HepG2 (cell line): Measurements from ENCODE around the gene ANKRD13C. TPM values are rescaled to one million over a fixed set of nuclear protein-coding genes. Genes with fewer than 3 reads are reported as not detected.

Experiments used
- EEA1 ChIP-seq: sonication (generic); formaldehyde crosslinking; IDR thresholded peaks from 2 replicates; pipeline ENCODE4 v1.5.1; 2020; ENCODE audit warnings: mild to moderate bottlenecking, missing genetic modification reagents, borderline replicate concordance
- HHEX ChIP-seq: IDR thresholded peaks from 2 replicates; pipeline ENCODE4 v1.6.1; 2016; ENCODE audit warnings: control low read depth
- MYNN ChIP-seq: sonication (generic); formaldehyde crosslinking; IDR thresholded peaks from 2 replicates; pipeline ENCODE4 v1.4.0; 2020; ENCODE audit warnings: mild to moderate bottlenecking, low read depth, missing genetic modification reagents
- PPARG ChIP-seq: conservative IDR thresholded peaks from 2 replicates; pipeline ENCODE4 v1.6.1; 2016; ENCODE audit warnings: missing biosample characterization, missing genetic modification reagents
- PRDM4 ChIP-seq: sonication (generic); formaldehyde crosslinking; IDR thresholded peaks from 2 replicates; pipeline ENCODE4 v1.9.0; 2021; ENCODE audit warnings: missing genetic modification reagents, borderline replicate concordance
- RAD21 ChIP-seq: fragments of 450-650 bp; formaldehyde crosslinking; IDR thresholded peaks from 2 replicates; pipeline ENCODE4 v1.5.0; 2020; ENCODE audit warnings: mild to moderate bottlenecking
- SNAPC4 ChIP-seq: sonication (generic); formaldehyde crosslinking; IDR thresholded peaks from 2 replicates; pipeline ENCODE4 v1.4.0; 2020; ENCODE audit warnings: mild to moderate bottlenecking, missing genetic modification reagents
- SRF ChIP-seq: IDR thresholded peaks from 2 replicates; pipeline ENCODE4 v1.6.1; 2011; ENCODE audit warnings: mild to moderate bottlenecking, low read depth, low read length, moderate library complexity
- TAF1 ChIP-seq: sonication (generic); formaldehyde crosslinking; IDR thresholded peaks from 2 replicates; pipeline ENCODE4 v1.4.0; 2020; ENCODE audit warnings: missing genetic modification reagents
- YY1 ChIP-seq: IDR thresholded peaks from 2 replicates; pipeline ENCODE4 v1.6.1; 2011; ENCODE audit warnings: low read length, low read depth, moderate library complexity, mild to moderate bottlenecking; ENCODE audit not compliant: insufficient read depth, insufficient replicate concordance
- ZMYM2 ChIP-seq: sonication (generic); formaldehyde crosslinking; IDR thresholded peaks from 2 replicates; pipeline ENCODE4 v1.8.0; 2022; ENCODE audit warnings: mild to moderate bottlenecking, missing genetic modification reagents
- ZNF142 ChIP-seq: sonication (generic); formaldehyde crosslinking; IDR thresholded peaks from 2 replicates; pipeline ENCODE4 v1.4.0; 2020; ENCODE audit warnings: missing genetic modification reagents
- ZNF607 ChIP-seq: sonication (generic); formaldehyde crosslinking; IDR thresholded peaks from 2 replicates; pipeline ENCODE4 v1.5.1; 2020; ENCODE audit warnings: missing genetic modification reagents, mild to moderate bottlenecking, borderline replicate concordance
- polyA plus RNA-seq, 8 experiments: library from polyadenylated mRNA; depleted of rRNA in 3 of 8; stranded (reverse) in 7 of 8; unstranded in 1 of 8; fragments of >200 nt; fragmentation: Illumina TruSeq in 4 of 8; extraction: Trizol in 4 of 8; gene quantifications; 2 replicates each; pipeline versions ENCODE4 v1.2.1 to v1.2.3, GENCODE V29; 2011 to 2016; ENCODE audit warnings: low read depth in 4 of 8, missing spikeins in 1 of 8, mixed read lengths in 1 of 8; ENCODE audit not compliant: insufficient read depth in 1 of 8
- total RNA-seq, 5 experiments: library from RNA; depleted of rRNA; stranded (reverse); fragments of >200 nt; fragmentation: Illumina TruSeq; extraction: Trizol; gene quantifications; 2 replicates each; pipeline ENCODE4 v1.2.3, GENCODE V29; 2016; ENCODE audit warnings: low read depth in 1 of 5

Gene ANKRD13C
- total and polyA plus RNA-seq, 2 of the 13 experiments (the other 11 are each of a cell fraction or from before 2014, with no cell fraction given), result 6.2 to 17.6 TPM

- TF ChIP-seq ZNF142 (CRISPR knock-in tag) (no peak), MYNN (CRISPR knock-in tag) (peak; percentile 56; the same call in 1 of the 2 replicates), EEA1 (CRISPR knock-in tag) (no peak), SNAPC4 (no peak; the same call in 1 of the 2 replicates), ZNF607 (CRISPR knock-in tag) (peak; percentile 85), PRDM4 (CRISPR knock-in tag) (no peak), YY1 (peak; percentile 45), RAD21 (CRISPR knock-in tag) (peak; percentile 36; the same call in 1 of the 2 replicates), PPARG (CRISPR knock-in tag) (no peak), HHEX (CRISPR knock-in tag) (no peak), ZMYM2 (CRISPR knock-in tag) (no peak), SRF (no peak), TAF1 (CRISPR knock-in tag) (peak; percentile 89)
Measured at GRCh38 chr1:70221238-70222121, 133.0 kb downstream of the ANKRD13C start, which contains the start of gene SRSF11 (continued).
